ENCODE measurements around the gene C15orf61. TPM values are rescaled to one million over a fixed set of nuclear protein-coding genes. Genes with fewer than 3 reads are reported as not detected.

The C15orf61 gene
- total RNA-seq, 1 experiment from 2014 or later: 5.6 TPM

DNA sequence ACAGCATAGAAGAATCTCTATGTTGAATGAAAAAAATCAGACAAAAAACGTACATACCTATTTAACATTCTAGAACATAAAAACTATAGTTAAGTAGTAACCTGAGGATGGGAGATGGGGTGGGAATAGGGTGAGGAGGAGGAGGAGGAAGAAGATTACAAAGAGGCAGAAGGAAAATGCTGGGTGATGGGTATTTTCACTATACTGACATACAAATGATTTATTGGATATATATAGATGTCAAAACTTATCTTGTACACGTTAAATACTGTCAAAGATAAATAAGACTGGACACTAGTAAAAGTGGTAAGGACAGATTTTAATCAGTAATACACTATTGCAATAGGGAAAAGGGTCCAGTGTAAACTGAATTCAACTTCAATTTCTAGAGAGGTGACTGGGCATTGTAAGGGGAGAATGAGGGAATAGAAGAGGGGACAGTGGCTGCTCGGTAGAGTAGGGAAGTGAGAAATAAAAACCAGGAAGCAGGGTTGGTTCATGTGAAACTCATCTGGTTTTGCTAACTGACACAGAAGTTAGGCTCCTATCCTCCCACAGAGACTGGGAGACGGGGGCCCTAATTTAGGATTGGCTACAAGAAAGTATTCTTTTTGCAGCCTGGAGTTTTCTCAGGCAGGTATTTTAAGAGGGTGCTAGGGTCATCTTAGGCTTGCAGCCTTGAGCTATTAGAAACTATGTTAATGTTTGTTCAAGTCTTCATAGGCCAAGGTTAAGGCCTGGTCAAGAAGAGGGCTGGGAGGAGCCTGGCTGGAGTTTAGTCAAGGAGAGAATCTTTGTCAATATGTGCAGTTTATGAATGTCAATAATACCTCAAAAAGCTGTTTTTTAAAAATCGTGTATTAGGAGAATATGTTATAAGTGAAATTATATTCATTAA lies 15.0 kb upstream of the C15orf61 start:
- DNase-seq (ENCODE audit: low read depth, low spot score): no peak
- no TSS peak for BruUV-seq (replicated peaks)

DNA sequence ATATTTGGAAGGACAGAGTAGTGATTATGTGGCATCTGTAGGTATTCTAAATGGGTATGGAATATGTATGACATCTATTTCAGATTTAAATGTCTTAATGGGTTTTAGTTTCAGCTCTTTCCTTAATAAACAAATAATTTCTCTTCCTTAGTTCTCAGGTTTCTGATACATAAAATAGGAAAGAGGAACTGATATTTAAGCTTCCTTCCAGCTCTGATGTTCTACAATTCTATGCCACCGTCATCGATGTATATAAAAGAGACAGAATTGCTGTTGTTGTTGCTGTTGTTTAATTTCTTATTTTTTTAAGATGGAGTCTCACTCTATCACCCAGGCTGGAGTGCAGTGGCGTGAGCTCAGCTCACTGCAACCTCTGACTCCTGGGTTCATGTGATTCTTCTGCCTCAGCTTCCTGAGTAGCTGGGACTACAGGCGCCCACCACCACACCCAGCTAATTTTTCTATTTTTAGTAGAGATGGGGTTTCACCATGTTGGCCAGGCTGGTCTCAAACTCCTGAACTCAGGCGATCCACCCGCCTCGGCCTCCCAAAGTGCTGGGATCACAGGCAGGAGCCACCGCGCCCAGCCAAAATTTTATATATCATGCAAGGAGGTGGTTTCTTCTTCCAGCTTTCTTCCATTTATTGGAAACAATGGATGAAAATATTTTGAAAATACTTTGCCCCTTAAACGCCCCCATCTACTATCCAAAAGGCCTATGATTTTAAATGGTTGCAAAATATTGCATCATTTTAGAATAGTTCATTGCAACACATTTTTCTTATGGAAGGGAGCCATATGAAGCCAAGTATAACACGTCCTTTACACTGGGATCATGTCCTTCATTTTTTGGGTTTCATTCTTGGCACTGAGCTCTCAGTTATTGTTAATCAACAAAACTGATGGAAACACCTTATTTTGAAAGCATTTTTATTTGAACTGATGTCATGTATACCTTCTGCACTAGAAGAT lies 13.9 kb upstream of the C15orf61 start:
- in situ Hi-C loops (cut with HindIII; ENCODE audit: low pct_unique_long_range_greater_than_20kb, low sequenced_read_pairs) (no loop called here), intact Hi-C loops (cut with micrococcal nuclease; ENCODE audit: unreplicated experiment) (no loop called here)
- no peak for TF ChIP-seq SIN3A (IDR thresholded peaks at IDR 0.05; ENCODE audit: borderline replicate concordance, insufficient read depth, low read depth, low read length)
- no peak for TF ChIP-seq TCF7L2 (IDR thresholded peaks at IDR 0.05; ENCODE audit: low read depth, low read length)
- no TSS peak for BruUV-seq (replicated peaks)
- H3K9me3 ChIP-seq (ENCODE audit: control insufficient read depth, insufficient read depth, low read depth, low read length): no peaks in the 10 kb centered on the region
- H3K27me3 ChIP-seq (ENCODE audit: control insufficient read depth, insufficient read depth, low read length): no peaks in the 10 kb centered on the region
- no peaks in the 10 kb centered on the region for H3K36me3 ChIP-seq (ENCODE audit: control insufficient read depth, insufficient read depth, low read length)
- ATAC-seq (no peak), DNase-seq (ENCODE audit: low read depth, low spot score) (no peak)
- POLR2A ChIA-PET: interaction anchor here (0.7 to 0.9 kb wide), 2 partner anchors 14 to 23 kb away, joined by 3 read pairs; partner anchors contain the start of gene C15orf61
- CTCF ChIA-PET: no interaction called here
- H3K4me1 ChIP-seq (ENCODE audit: control insufficient read depth, insufficient read depth, low read length): no peaks in the 10 kb centered on the region
- H3K27ac ChIP-seq (ENCODE audit: low read length): no peak overlapping the region
- H3K4me3 ChIP-seq (ENCODE audit: low read depth in 2 of 2, low read length in 2 of 2): no peak overlapping the region

More for the DNA sequence above, 15.0 kb upstream of the C15orf61 start:
- H3K27ac ChIP-seq (ENCODE audit: low read length): no peak overlapping the region
- POLR2A ChIA-PET: interaction anchor here (0.9 kb wide), 1 partner anchor 15 kb away, joined by 3 read pairs; the partner anchor contains the start of gene C15orf61
- no peaks in the 10 kb centered on the region for H3K9me3 ChIP-seq (ENCODE audit: control insufficient read depth, insufficient read depth, low read depth, low read length)
- no peaks in the 10 kb centered on the region for H3K36me3 ChIP-seq (ENCODE audit: control insufficient read depth, insufficient read depth, low read length)
- no peak for ATAC-seq
- H3K4me3 ChIP-seq (ENCODE audit: low read depth in 2 of 2, low read length in 2 of 2): no peak overlapping the region
- H3K27me3 ChIP-seq (ENCODE audit: control insufficient read depth, insufficient read depth, low read length): no peaks in the 10 kb centered on the region
- H3K4me1 ChIP-seq (ENCODE audit: control insufficient read depth, insufficient read depth, low read length): no peaks in the 10 kb centered on the region
- in situ Hi-C loops (cut with HindIII; ENCODE audit: low pct_unique_long_range_greater_than_20kb, low sequenced_read_pairs): no loop called here
- TF ChIP-seq SIN3A (IDR thresholded peaks at IDR 0.05; ENCODE audit: borderline replicate concordance, insufficient read depth, low read depth, low read length) (no peak), TCF7L2 (IDR thresholded peaks at IDR 0.05; ENCODE audit: low read depth, low read length) (no peak), POLR2AphosphoS5 (IDR thresholded peaks at IDR 0.05; ENCODE audit: low read depth, low read length) (no peak)
- TF ChIP-seq, protein P1, sequence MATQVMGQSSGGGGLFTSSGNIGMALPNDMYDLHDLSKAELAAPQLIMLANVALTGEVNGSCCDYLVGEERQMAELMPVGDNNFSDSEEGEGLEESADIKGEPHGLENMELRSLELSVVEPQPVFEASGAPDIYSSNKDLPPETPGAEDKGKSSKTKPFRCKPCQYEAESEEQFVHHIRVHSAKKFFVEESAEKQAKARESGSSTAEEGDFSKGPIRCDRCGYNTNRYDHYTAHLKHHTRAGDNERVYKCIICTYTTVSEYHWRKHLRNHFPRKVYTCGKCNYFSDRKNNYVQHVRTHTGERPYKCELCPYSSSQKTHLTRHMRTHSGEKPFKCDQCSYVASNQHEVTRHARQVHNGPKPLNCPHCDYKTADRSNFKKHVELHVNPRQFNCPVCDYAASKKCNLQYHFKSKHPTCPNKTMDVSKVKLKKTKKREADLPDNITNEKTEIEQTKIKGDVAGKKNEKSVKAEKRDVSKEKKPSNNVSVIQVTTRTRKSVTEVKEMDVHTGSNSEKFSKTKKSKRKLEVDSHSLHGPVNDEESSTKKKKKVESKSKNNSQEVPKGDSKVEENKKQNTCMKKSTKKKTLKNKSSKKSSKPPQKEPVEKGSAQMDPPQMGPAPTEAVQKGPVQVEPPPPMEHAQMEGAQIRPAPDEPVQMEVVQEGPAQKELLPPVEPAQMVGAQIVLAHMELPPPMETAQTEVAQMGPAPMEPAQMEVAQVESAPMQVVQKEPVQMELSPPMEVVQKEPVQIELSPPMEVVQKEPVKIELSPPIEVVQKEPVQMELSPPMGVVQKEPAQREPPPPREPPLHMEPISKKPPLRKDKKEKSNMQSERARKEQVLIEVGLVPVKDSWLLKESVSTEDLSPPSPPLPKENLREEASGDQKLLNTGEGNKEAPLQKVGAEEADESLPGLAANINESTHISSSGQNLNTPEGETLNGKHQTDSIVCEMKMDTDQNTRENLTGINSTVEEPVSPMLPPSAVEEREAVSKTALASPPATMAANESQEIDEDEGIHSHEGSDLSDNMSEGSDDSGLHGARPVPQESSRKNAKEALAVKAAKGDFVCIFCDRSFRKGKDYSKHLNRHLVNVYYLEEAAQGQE (IDR thresholded peaks at IDR 0.05; ENCODE audit: insufficient read depth in 1 of 2, low read depth in 2 of 2, low read length in 1 of 2): no peak
- TF ChIP-seq, protein P2, sequence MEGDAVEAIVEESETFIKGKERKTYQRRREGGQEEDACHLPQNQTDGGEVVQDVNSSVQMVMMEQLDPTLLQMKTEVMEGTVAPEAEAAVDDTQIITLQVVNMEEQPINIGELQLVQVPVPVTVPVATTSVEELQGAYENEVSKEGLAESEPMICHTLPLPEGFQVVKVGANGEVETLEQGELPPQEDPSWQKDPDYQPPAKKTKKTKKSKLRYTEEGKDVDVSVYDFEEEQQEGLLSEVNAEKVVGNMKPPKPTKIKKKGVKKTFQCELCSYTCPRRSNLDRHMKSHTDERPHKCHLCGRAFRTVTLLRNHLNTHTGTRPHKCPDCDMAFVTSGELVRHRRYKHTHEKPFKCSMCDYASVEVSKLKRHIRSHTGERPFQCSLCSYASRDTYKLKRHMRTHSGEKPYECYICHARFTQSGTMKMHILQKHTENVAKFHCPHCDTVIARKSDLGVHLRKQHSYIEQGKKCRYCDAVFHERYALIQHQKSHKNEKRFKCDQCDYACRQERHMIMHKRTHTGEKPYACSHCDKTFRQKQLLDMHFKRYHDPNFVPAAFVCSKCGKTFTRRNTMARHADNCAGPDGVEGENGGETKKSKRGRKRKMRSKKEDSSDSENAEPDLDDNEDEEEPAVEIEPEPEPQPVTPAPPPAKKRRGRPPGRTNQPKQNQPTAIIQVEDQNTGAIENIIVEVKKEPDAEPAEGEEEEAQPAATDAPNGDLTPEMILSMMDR (IDR thresholded peaks at IDR 0.05): no peak
- CTCF ChIA-PET: no interaction called here
- intact Hi-C loops (cut with micrococcal nuclease; ENCODE audit: unreplicated experiment): no loop called here

All from Panc1 (cell line).